PC-3 (cell line): Measurements from ENCODE around the gene ERFL.

Experiments used
- EZH2 ChIP-seq: fragments of 300-600 bp; sonication (generic); IDR thresholded peaks from one replicate; pipeline ENCODE4 v1.6.1; 2017; ENCODE audit warnings: antibody characterized with exemption, mild to moderate bottlenecking, low read length; ENCODE audit not compliant: unreplicated experiment
- EZH2phosphoT487 ChIP-seq: fragments of 300-600 bp; sonication (generic); IDR thresholded peaks from 2 replicates; pipeline ENCODE4 v1.6.1; 2018; ENCODE audit warnings: mild to moderate bottlenecking, antibody characterized with exemption, low read length, borderline replicate concordance
- TF ChIP-seq, protein P1 (sequence below): fragments of 300-600 bp; sonication (generic); conservative IDR thresholded peaks from 2 replicates; pipeline ENCODE4 v1.5.1; 2017; ENCODE audit warnings: antibody characterized with exemption, low read depth, mild to moderate bottlenecking, low read length

DNA sequence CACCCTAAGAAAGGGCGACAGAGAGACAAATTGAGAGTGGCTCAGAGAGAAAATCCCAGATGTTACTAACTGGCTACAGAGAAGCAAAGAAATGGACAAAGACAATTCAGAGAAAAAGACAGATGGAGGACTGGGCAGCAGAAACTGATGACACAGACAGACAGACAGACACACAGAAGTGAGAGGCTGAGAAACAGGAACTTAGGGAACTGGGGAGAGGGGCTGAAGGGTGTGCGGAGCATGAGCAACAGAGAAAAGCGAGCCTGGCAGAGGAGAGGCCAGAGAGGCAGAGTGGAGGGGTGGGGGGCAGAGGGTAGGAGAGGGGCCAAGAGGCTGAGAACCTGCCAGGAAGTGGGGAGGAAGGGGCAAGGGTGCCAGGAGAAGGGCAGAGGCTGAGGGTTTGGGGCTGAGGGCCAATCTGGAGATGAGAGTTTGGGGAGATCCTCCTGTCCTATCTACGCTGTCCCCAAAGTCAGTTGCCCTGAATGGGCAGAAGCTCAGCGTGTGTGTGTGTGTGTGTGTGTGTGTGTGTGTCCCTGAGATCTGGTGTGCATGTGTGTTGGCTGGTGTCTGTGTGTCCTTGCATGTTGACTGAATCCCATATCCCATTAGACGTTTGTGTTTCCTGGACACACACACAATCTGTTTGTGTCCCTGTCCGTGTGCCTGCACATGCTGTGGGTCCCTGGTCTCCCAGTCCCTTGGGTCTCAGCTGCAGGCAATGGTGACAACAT, 5.6 kb upstream of the ERFL start:
- TF ChIP-seq, protein P1, sequence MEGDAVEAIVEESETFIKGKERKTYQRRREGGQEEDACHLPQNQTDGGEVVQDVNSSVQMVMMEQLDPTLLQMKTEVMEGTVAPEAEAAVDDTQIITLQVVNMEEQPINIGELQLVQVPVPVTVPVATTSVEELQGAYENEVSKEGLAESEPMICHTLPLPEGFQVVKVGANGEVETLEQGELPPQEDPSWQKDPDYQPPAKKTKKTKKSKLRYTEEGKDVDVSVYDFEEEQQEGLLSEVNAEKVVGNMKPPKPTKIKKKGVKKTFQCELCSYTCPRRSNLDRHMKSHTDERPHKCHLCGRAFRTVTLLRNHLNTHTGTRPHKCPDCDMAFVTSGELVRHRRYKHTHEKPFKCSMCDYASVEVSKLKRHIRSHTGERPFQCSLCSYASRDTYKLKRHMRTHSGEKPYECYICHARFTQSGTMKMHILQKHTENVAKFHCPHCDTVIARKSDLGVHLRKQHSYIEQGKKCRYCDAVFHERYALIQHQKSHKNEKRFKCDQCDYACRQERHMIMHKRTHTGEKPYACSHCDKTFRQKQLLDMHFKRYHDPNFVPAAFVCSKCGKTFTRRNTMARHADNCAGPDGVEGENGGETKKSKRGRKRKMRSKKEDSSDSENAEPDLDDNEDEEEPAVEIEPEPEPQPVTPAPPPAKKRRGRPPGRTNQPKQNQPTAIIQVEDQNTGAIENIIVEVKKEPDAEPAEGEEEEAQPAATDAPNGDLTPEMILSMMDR = no peak
- TF ChIP-seq EZH2 = no peak
- TF ChIP-seq EZH2phosphoT487 = no peak
